ENCODE data around the gene PCDHA2. TPM values are rescaled to one million over a fixed set of nuclear protein-coding genes. Genes with fewer than 3 reads are reported as not detected.
"Not testable (repeated sequence)": the region's sequence is repeated elsewhere in the genome, so short reads cannot be mapped to it uniquely, and the experiment has no call there.

Gene PCDHA2
- total RNA-seq, 1 experiment from 2014 or later: not detected

- no peak for DNase-seq (ENCODE audit: low spot score)
These were observed 27.0 kb downstream of the PCDHA2 start, which contains the start of gene PCDHA5 for GRCh38 chr5:140821375-140822280. PCDHA5 (plus strand) TSS chr5:140821613.

- DNase-seq (ENCODE audit: low spot score): no peak
These were observed 27.6 kb downstream of the PCDHA2 start for GRCh38 chr5:140822281-140822629.

GRCh38 chr5:140822969-140823368, 28.3 kb downstream of the PCDHA2 start:
- not testable (repeated sequence) for DNase-seq (ENCODE audit: low spot score)

GRCh38 chr5:140823475-140823874, 28.8 kb downstream of the PCDHA2 start:
- DNase-seq (ENCODE audit: low spot score): no peak

GRCh38 chr5:140827704-140828361, 33.2 kb downstream of the PCDHA2 start, which contains the start of gene PCDHA6:
PCDHA6 (plus strand) TSS chr5:140827960; CDS start chr5:140828092, 132 bp downstream.
- no peak for DNase-seq (ENCODE audit: low spot score)

- no peak for DNase-seq (ENCODE audit: low spot score)
These were observed 33.7 kb downstream of the PCDHA2 start for GRCh38 chr5:140828362-140828737.

- not testable (repeated sequence) for DNase-seq (ENCODE audit: low spot score)
These were observed 35.2 kb downstream of the PCDHA2 start for GRCh38 chr5:140829511-140830501.

- no peak for DNase-seq (ENCODE audit: low spot score)
These were observed 39.3 kb downstream of the PCDHA2 start, which contains the start of gene PCDHA7 for GRCh38 chr5:140833993-140834392. PCDHA7 (plus strand) TSS chr5:140834269; CDS start chr5:140834384, 115 bp downstream.

GRCh38 chr5:140834439-140835008, 39.9 kb downstream of the PCDHA2 start:
- DNase-seq (ENCODE audit: low spot score): not testable (repeated sequence)

GRCh38 chr5:140835622-140836510, 41.2 kb downstream of the PCDHA2 start:
- no peak for DNase-seq (ENCODE audit: low spot score)

- DNase-seq (ENCODE audit: low spot score): peak; percentile 25
These were observed 46.6 kb downstream of the PCDHA2 start, which contains the start of gene PCDHA8 for GRCh38 chr5:140840978-140841962. PCDHA8 (plus strand) TSS chr5:140841187; CDS start chr5:140841322, 135 bp downstream.

- no peak for DNase-seq (ENCODE audit: low spot score)
These were observed 48.4 kb downstream of the PCDHA2 start for GRCh38 chr5:140842798-140843733.

Other genes starting within 250 kb of the PCDHA2 start
- 3.0 and 6.5 TPM in 2 replicates for gene EIF4EBP3, start 247.2 kb upstream of the PCDHA2 start, total RNA-seq (2014; rRNA removed; shearing (Covaris generic))
- gene SRA1, start 237.4 kb upstream of the PCDHA2 start, total RNA-seq (2014; rRNA removed; shearing (Covaris generic)): 53.1 and 61.3 TPM in 2 replicates
- 12.1 and 19.5 TPM in 2 replicates for gene APBB3, start 230.3 kb upstream of the PCDHA2 start, total RNA-seq (2014; rRNA removed; shearing (Covaris generic))
- 29.9 and 30.2 TPM in 2 replicates for gene SLC35A4, start 230.0 kb upstream of the PCDHA2 start, total RNA-seq (2014; rRNA removed; shearing (Covaris generic))
- 8.0 and 12.2 TPM in 2 replicates for gene CD14, start 161.7 kb upstream of the PCDHA2 start, total RNA-seq (2014; rRNA removed; shearing (Covaris generic))
- 39.5 and 52.2 TPM in 2 replicates for gene TMCO6, start 155.4 kb upstream of the PCDHA2 start, total RNA-seq (2014; rRNA removed; shearing (Covaris generic))
- gene NDUFA2, start 147.2 kb upstream of the PCDHA2 start, total RNA-seq (2014; rRNA removed; shearing (Covaris generic)): 112 and 134 TPM in 2 replicates
- 48.3 and 62.7 TPM in 2 replicates for gene IK, start 147.0 kb upstream of the PCDHA2 start, total RNA-seq (2014; rRNA removed; shearing (Covaris generic))
- gene WDR55, start 129.9 kb upstream of the PCDHA2 start, total RNA-seq (2014; rRNA removed; shearing (Covaris generic)): 39.1 and 45.8 TPM in 2 replicates
- gene DND1, start 121.3 kb upstream of the PCDHA2 start, total RNA-seq (2014; rRNA removed; shearing (Covaris generic)): 2.7 and 2.9 TPM in 2 replicates
- gene HARS1, start 103.5 kb upstream of the PCDHA2 start, total RNA-seq (2014; rRNA removed; shearing (Covaris generic)): 70.2 and 70.8 TPM in 2 replicates
- 20.4 and 24.0 TPM in 2 replicates for gene HARS2, start 103.4 kb upstream of the PCDHA2 start, total RNA-seq (2014; rRNA removed; shearing (Covaris generic))
- 26.8 and 29.3 TPM in 2 replicates for gene ZMAT2, start 94.4 kb upstream of the PCDHA2 start, total RNA-seq (2014; rRNA removed; shearing (Covaris generic))
- gene PCDHA1, start 8.7 kb upstream of the PCDHA2 start, total RNA-seq (2014; rRNA removed; shearing (Covaris generic)): not detected in 2 replicates
- not detected in 2 replicates for gene PCDHA3, start 6.2 kb downstream of the PCDHA2 start, total RNA-seq (2014; rRNA removed; shearing (Covaris generic))
- not detected in 2 replicates for gene PCDHA4, start 12.2 kb downstream of the PCDHA2 start, total RNA-seq (2014; rRNA removed; shearing (Covaris generic))
- not detected in 2 replicates for gene PCDHA5, start 26.8 kb downstream of the PCDHA2 start, total RNA-seq (2014; rRNA removed; shearing (Covaris generic))
- gene PCDHA6, start 33.1 kb downstream of the PCDHA2 start, total RNA-seq (2014; rRNA removed; shearing (Covaris generic)): not detected in 2 replicates
- gene PCDHA7, start 39.4 kb downstream of the PCDHA2 start, total RNA-seq (2014; rRNA removed; shearing (Covaris generic)): not detected in 2 replicates
- gene PCDHA8, start 46.3 kb downstream of the PCDHA2 start, total RNA-seq (2014; rRNA removed; shearing (Covaris generic)): not detected in 2 replicates
- not detected in 2 replicates for gene PCDHA9, start 53.5 kb downstream of the PCDHA2 start, total RNA-seq (2014; rRNA removed; shearing (Covaris generic))
- gene PCDHA10, start 61.0 kb downstream of the PCDHA2 start, total RNA-seq (2014; rRNA removed; shearing (Covaris generic)): 0.25 TPM in 1 of 2 replicates, not detected in the other
- gene PCDHA11, start 74.1 kb downstream of the PCDHA2 start, total RNA-seq (2014; rRNA removed; shearing (Covaris generic)): not detected in 2 replicates
- gene PCDHA12, start 80.5 kb downstream of the PCDHA2 start, total RNA-seq (2014; rRNA removed; shearing (Covaris generic)): 0.13 TPM in 1 of 2 replicates, not detected in the other
- gene PCDHA13, start 87.3 kb downstream of the PCDHA2 start, total RNA-seq (2014; rRNA removed; shearing (Covaris generic)): not detected in 2 replicates
- not detected in 2 replicates for gene PCDHAC1, start 131.4 kb downstream of the PCDHA2 start, total RNA-seq (2014; rRNA removed; shearing (Covaris generic))
- 0.03 and 0.10 TPM in 2 replicates for gene PCDHAC2, start 171.6 kb downstream of the PCDHA2 start, total RNA-seq (2014; rRNA removed; shearing (Covaris generic))

Measured in HT-29 (cell line).